CD4-positive, alpha-beta T cell treated with Interferon gamma for 1 hour (primary cell): ENCODE data around the gene FGFRL1.
"Not testable (repeated sequence)": the region's sequence is repeated elsewhere in the genome, so short reads cannot be mapped to it uniquely, and the experiment has no call there.

Experiments
- DNase-seq: peaks from one replicate; pipeline ENCODE4 v3.0.0-alpha.2; 2020

The FGFRL1 gene

DNA sequence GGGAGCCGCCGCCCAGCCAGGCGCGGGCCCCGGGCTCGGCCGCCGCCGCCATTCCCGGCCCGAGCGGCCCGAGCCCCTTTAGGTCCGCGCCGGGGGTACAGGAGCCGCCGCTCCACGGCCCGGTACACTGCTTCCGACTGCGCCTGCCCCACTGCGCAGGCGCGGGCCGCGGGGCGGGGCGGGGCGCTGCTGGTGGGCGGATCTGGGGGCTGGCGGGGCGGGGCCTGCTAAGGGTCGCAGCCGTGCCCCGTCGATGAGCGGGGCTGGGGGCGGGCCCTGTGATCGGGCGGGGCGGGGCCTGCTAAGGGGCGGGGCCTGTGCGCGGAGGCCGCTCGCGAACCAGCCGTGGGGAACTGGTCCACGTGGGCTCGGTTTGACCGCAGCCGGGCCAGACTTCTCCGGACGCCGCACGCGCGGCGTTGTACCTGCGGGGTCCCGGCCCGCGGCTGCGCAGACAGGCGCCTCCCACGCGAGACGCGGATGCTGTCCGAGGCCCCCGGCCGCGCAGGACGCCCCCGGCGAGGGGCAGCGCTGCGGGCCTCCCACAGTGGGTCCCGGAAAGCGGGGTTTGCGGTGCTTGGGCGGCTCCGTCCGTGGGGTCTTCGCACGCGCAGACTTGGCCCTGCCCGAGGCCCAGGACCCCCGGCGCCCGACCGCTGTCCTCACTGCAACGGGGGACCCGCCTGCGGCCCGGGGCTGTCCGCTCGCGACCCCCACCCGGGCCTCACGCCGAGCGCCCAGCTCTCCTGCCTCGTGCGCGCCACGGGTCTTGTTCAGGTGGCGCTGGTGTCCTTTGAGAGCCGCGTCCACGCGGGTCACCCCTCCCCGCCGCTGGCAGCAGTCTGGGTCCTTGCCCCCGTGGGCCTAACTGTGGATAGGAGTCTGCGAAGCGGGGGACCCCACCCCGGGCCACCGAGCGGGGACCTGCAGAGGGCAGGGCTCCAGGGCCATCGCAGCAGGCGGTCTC, 37.7 kb upstream of the FGFRL1 start, which contains the start of gene DGKQ:
DGKQ (minus strand) TSS at position 139 of the 967 bp plus-strand sequence; CDS start at position 52, 87 bp downstream.
- DNase-seq, result peak; percentile 89

DNA sequence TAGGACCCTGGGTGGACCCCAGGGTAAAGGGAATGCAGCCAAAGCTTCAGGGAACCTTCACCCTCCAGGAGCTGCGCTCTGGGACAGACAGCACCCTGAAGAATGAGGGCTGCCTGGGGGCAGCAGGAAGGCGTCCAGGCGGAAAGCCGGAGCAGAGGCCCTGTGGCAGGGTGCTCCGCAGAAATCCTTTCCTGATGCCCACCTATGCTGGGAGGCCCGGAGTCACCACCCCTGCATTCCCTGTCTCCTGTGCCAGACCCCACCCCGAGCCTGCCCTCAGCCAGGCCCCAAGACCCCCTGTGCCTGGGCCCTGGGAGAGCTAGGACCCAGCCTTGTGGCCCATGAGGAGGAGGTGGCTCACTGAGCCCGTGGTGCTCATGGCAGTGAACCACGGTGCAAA, 36.8 kb upstream of the FGFRL1 start:
- no peak for DNase-seq

DNA sequence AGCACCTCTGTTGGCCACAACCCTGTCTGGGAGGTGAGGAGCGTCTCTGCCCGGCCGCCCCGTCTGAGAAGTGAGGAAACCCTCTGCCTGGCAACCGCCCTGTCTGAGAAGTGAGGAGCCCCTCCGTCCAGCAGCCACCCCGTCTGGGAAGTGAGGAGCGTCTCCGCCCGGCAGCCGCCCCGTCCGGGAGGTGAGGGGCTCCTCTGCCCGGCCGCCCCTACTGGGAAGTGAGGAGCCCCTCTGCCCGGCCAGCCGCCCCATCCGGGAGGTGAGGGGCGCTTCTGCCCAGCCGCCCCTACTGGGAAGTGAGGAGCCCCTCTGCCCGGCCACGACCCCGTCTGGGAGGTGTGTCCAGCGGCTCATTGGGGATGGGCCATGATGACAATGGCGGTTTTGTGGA, 35.4 kb upstream of the FGFRL1 start:
- DNase-seq, result not testable (repeated sequence)

DNA sequence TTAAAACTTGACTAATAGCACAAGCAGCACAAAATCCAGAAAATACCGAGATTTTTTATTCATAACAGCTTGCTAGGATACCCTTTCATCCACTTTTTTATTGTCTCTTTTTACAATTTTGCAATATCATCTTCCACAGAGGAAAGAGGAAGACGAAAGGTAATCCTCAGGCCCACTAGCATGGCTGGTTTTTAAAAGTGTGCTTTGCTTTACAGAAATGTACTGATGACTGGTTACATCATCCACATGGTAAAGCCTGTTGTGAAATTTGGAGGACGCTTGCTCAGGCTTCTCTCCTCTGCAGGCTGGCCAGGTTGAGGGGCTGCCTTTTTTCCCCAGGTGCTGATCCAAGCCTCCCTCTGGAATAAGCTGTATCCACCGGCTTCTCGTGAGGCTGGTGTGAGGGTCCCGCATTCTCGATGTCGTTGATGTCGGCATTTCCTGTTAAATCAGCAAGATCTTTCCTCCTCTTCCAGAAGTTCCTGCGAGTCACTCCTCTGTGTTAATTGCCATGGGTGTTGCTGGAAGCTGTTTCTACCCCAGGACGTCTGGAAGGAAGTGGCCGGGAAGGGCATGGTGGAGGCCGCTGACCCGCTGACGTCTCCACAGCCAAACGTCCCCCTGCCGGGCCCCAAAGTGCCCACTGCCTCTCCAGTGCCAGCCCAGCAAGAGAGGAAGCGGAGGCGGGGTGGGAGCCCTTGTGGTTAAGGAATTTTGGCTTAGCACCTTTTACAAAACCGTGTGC, 32.3 kb upstream of the FGFRL1 start:
- DNase-seq, result no peak

DNA sequence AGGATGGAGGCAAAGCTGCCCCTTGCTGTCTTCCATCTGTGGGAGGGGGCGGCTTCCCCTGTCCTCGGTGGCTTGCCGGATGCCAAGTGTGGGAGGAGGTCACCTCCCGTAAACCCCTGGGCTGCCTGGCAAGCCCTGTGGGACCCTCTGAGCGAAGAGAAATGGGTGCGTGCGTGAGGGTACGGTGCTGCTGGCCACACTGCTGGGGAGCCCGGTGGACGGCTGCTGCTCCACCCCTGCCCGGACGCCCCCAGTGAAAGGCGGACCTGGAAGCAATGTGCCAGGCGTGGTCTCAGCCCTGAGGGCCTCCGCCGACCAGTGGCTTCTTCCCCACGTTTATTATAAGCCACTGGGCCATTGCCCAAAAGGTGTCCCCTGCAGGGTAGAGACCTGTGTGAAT, 29.1 kb upstream of the FGFRL1 start:
- no peak for DNase-seq

DNA sequence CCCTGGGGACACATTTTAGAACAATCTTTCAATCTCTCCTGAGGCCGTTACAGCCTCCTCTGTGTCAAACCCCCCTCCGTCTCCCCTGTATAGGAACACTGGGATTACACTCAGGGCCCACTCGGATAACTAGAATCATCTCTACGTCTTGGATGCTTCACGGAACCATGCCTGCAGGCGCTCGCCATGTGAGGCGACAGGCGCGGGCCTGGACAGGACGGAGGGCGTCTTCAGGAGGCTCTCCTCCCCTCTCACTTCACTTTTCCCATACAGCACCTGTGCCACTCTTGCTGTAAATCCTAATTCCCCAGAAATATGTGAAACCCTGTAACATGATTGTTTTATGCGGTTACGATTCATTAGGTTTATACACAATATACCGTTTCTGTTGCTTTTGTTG, 28.6 kb upstream of the FGFRL1 start:
- no peak for DNase-seq

DNA sequence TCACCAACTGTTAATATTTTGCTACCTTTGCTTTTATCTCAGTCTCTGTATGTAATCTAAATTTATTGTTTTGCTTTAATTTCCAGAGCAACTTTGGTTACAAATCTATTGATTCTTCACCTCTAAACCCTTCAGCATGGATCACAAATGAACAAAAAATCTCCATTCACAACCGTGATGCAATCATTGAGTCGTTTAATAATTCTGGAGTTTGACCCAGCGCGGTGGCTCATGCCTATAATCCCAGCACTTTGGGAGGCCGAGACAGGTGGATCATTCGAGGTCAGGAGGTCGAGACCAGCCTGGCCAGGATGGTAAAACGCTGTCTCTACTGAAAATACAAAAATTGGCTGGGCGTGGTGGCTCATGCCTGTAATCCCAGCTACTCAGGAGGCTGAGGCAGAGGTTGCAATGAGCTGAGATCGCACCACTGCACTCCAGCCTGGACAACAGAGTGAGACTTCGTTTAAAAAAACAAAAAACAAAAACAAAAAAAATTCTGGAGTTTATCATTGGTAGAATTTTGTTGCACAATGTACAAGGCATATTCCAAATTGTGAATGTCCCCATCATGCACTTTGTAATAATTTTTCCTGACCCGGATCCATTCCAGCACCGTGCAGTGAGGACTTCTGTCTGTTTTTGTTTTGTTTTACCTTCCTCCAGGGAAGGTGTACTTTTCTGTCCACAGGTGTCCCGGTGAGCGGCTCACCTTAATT, 26.9 kb upstream of the FGFRL1 start:
- DNase-seq, result no peak

DNA sequence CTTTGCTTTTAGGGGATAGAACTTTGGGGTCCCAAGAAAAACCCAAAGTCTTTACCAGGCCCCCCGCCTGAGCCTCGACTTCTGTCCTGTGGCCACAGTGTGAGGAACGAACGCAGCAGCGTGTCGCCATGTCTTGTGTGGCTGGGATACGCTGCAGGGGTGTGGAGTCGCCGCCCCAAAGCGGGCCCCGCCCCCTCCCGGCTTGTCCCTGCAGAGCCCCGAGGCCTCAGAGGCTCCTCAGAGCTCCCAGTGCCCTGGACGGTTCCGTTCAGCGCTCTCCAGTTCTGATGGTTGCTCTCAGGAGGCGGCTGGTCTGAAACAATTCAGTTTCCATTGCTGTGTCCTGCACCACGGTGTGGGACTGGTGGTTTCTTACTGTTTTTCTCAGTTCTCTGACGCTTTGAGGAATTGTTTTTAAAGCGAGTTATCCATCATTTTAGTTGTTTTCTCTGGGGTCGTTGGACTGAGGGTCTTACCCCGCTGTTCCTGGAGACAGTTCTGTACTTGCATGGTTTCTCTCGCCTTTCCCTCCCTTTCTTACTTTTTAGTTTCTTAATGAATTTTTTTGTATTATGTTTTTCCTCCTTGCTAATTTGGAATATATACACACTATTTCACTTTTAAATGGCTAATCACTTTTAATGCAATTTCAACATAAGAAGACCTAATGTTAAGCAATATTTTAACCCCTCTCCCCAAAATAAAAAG, 26.1 kb upstream of the FGFRL1 start:
- peak; percentile 67 for DNase-seq

DNA sequence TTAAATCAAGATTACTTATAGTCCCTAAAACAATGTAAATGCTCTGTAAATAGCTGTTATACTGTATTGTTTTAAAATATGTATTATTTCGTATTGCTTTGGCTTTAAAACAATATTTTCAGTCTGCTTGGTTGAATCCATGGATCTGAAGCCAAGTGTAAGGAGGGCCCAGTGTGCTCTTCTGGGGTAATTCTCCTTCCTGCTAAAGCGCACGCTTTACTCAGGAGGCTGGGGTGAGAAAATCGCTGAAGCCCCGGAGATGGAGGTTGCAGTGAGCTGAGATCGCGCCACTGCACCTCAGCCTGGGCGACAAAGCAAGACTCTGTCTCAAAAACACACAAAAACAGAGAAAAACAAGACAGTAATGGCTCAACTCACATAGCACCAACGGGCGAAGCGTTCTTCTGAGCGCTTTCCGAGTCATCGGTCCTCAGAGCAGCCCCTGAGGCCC, 25.0 kb upstream of the FGFRL1 start:
- no peak for DNase-seq

DNA sequence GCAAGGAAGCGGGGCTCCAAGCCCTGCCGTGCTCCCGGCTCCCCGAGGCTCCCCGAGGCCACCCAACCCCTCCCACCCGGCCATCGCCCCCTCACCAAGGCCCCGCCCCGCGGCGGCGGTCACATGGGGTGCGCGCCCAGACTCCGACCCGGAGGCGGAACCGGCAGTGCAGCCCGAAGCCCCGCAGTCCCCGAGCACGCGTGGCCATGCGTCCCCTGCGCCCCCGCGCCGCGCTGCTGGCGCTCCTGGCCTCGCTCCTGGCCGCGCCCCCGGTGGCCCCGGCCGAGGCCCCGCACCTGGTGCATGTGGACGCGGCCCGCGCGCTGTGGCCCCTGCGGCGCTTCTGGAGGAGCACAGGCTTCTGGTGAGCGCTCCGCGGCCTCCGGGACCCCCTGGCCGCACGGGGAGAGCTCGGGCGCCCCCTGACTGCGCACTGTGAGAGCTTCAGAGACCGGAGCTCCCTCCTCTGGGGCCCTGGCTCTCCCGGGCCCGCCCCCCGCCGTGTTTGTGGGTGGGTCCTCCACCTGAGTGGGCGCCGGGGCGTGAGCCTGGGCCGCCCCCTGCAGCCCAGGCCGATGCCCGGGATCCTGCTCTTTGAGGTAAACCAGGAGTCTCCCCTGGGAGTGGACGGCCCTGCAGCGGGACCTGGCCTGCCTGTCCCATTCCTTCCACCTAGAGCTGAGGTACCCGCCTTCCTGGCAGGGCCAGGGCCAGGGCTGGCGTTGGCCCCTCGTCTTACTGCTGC, 24.4 kb upstream of the FGFRL1 start, which contains the start of gene IDUA:
IDUA (plus strand) TSS at position 166 of the 745 bp plus-strand sequence; CDS start at position 207, 41 bp downstream.
- peak; percentile 83 for DNase-seq

DNA sequence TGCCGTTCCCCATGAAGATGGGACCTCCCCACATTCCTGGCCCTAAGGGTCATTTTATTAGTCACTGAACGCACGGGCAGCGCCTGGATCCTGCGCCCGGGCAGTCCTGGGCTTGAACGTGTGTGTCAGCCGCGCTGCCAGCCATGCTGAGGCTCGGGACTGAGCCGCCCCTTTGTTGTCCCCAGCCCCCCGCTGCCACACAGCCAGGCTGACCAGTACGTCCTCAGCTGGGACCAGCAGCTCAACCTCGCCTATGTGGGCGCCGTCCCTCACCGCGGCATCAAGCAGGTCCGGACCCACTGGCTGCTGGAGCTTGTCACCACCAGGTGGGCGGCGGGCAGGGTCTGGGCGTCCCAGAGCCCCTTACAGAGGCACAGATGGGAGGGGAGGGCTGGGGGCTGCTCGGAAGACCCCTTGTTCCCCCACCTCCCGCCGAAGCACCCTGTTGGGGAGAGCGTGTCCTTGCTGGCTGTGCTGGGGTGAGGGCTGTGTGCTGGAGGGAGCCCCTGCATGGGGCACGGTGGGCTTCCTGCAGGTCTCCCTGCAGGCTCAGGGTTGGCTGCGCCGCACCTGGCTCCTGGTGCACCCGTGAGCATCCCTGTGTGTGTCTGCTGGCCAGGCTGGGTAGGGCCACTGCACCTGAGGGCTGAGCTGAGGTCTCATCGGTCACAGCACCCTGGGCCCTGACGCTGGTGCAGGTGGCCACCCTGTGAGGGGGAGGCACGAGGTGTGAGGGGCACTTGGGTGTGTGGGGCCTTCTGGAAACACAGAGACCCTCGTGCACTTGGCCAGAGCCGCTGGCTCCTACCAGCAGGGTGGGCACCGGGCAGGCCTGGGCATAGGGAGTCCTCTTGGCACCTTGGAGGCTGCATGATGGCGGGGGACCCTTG, 23.6 kb upstream of the FGFRL1 start:
- no peak for DNase-seq

DNA sequence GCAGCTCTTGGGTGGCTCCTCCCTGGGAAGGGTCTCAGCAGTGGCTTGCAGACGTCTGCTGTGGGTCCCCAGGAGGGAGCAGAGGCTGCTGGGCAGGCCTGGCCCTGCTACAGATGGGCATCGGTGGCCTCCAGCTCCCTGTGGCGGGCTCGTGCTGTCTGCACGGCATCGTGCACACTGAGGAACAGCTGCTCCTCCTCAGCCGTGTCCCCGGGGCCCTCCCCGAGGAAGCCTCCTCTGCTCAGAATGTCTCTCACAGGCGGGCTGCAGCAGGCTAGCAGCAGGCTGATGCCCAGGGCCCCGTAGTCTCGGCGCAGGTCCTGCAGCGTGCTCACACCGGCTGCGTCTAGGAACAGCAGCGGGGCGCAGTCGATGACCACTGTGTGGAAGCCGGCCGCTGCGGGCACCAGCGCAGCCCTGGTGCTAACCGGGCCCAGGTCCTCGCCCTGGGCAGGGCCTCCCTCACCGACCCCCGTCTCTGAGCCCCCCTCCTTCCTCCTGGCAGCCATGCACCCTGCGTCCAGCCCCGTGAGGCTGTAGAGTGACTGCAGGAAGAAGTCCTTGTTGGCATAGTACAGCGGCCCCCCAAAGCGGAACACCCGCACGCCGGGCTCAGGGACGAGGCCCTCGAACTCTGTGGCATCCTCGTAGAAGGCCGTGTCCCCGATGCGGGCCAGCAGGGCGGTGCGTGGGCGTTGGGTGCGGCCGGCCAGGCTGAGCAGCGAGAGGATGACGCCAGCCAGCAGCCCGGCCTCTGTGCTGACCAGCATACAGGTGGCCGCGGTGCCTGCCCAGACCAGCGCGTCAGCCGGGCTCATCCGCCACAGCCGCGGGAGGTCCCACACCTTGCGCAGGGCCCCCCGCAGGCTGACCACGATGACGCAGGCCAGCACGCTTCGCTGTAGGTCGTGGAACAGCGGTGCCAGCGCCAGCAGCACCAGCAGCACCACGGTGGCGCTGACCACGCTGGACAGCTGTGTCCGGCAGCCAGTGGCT, 22.4 kb upstream of the FGFRL1 start:
- DNase-seq, result no peak

DNA sequence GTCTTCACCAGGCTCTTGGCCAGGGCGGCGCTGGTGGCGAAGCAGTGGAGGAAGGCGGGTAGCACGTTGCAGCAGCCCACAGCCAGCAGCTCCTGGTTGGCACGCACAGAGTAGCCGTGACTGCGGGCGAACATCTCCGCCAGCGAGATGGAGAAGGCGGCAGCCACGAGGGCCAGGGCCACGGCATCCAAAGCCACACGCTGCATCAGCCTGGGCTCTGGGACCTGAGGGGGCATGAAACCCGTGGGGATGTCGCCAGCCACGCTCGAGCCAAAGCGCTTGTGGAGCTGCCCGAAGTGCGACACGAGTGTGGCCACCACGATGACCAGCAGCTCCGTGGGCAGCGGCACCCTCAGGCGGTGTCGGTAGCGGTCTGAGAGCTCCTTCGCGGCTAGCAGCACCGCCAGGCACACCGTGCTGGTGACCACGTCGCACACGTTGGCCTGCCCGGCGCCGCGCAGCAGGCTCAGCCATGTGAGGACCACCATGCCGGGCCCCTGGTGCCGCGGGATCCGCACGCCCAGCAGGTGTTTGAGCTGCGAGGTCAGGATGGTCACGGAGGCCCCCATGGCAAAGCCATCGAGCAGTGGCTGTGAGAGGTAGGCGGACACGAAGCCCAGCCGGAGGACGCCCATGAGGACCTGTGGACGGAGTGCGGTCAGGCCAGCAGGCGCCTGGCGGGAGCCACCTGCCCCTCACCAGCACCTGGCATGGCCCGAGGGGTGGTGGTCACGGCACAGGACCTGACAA, 21.5 kb upstream of the FGFRL1 start:
- DNase-seq, result no peak

DNA sequence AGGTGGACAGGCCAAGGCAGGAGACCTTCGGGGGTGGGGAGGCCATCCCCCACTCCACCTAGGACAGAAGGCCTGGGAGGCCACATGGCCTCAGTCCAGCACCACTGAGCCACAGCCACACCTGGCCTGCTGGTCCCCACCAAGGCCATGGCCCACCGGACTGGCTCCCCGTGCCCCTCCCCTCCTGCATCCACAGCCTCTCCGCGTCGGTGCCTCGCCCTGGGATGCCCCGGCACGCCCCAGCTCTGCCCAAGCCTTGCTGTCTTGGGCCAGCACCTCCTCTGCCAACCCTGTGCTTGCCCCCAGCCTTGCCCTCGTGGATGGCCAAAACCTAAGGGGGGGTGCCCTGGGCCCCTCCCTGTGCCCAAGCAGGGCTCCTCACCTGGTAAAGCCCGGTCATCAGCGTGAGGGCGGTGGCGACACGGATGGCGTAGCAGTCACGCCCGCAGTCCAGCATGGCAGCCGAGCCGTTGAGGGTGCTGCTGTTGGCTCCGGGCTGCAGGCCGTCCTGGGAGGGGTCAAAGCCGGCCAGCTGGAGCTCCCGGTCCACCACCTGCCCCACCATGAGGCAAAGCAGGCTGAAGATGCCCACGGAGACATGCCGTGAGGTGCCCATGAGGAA, 20.6 kb upstream of the FGFRL1 start:
- no peak for DNase-seq

DNA sequence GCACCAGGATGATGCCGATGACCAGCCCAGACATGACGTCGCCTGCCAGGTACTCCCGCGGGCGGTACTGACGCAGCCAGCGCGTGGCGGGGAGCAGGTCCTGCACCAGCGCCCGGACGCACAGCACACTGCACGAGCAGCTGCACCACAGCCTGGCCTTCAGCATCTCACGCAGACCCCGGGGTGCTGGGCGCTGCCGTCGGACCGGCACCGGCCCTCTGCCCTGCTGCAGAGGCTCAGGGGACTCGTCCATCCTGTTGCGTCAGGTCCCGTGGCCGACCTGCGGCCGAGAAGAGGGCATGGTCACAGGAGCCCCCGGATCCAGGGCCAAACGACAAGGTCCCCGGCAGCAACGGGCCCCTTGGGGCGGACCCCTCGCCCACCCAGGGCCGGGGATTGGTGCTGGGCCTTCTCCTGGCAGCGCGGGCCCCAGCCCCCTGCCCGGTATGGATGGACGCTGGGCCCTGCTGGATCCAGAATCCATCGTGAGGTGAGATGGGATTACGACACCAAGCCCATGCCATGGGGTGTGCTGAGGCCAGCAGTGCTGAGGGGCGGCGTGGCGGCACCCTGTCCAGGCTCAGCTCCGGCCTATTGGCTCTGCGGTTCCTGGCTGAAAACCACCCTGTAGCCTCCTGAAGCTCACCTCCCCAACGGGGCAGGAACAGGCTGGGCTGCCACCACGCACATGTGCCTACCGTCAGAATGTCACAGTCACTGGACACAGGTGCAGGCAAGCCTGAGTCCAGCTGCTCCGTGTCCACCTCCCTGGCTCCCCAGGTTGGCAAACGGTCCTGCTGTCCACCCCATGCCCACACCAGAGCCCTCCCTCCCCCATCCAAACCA, 19.8 kb upstream of the FGFRL1 start:
- DNase-seq, result no peak

DNA sequence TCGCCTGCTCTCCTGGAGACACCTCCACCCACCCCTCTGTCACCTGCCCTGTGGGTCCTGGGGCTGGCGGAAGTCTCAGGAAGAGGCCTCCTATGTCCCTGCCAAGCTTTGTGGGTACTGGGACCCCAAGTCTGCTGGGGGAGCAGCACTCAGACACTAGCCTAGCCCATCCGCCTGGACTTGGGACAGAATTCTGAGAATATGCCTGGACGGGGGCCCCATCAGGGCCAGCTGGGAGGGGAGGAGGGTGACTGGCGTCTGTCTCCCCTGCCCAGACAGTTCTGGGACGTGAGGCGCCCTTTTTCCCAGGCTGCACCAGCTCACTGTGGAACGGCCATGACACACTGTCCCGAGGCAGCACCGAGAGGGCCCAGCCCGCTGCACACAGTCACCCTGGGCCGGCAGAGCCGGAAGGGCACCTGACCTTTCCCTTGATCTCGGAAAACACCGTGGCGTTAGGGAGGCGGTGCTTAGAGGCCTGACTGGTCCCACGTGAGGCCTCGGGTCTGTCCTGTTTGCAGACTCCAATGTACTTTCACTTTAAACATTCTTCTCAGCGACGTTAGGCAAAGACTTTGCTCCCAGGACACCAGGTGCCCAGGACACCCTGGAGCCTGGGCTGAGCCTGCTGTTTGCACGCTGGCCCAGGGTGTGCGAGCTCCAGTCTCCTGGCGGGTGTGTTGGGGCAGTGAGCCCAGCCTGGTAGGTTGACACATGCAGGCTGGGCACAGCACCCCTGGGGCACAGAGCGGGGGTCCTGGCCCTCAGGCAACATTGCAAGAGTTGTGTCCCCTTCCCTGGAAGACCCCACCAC, 18.9 kb upstream of the FGFRL1 start:
- DNase-seq, result no peak
